Right atrium auricular region (tissue), 2 donors: ENCODE data around the gene CLEC4E. TPM values are rescaled to one million over a fixed set of nuclear protein-coding genes. Genes with fewer than 3 reads are reported as not detected.
"Not testable (repeated sequence)": the region's sequence is repeated elsewhere in the genome, so short reads cannot be mapped to it uniquely, and the experiment has no call there.

Experiments
- DNase-seq: peaks from one replicate; pipeline ENCODE4 v3.0.0-alpha.2; 2019; ENCODE audit warnings: low spot score
- H3K27ac ChIP-seq, 2 donors: fragments of 200-600 bp; sonication (generic); 1 replicate in 1 of 2; 2 replicates in 1 of 2; pipeline ENCODE4 v1.5.1; 2016 to 2019
- H3K27me3 ChIP-seq, 2 donors: fragments of 200-600 bp; sonication (generic); one replicate each; pipeline versions ENCODE4 v1.5.1 to v1.6.0; 2017 to 2019
- H3K36me3 ChIP-seq: fragments of 200-600 bp; sonication (generic); one replicate; pipeline ENCODE4 v1.5.1; 2016
- H3K4me1 ChIP-seq, 2 donors: fragments of 200-600 bp; sonication (generic); one replicate each; pipeline versions ENCODE4 v1.5.1 to v1.6.0; 2017 to 2019
- H3K4me3 ChIP-seq, 2 donors: fragments of 200-600 bp; sonication (generic); 1 replicate in 1 of 2; 2 replicates in 1 of 2; pipeline ENCODE4 v1.5.1; 2017 to 2019; ENCODE audit warnings: mild to moderate bottlenecking in 1 of 2, moderate library complexity in 1 of 2
- H3K9me3 ChIP-seq, 2 donors: fragments of 200-600 bp; sonication (generic); one replicate each; pipeline ENCODE4 v1.5.1; 2019
- CTCF ChIP-seq, 2 donors: fragments of 200-600 bp; sonication (generic); IDR thresholded peaks; one replicate each; pipeline ENCODE4 v1.5.1; 2019; ENCODE audit warnings: antibody characterized with exemption in 2 of 2
- total RNA-seq, 2 donors: library from RNA; depleted of rRNA; stranded (reverse); fragments of >200 nt; gene quantifications; one replicate each; pipeline ENCODE4 v1.1.0, GENCODE V29; 2016

CLEC4E gene
- total RNA-seq, 2 donors from 2014 or later: 3.2 TPM; not detected in 1

- H3K27ac ChIP-seq: no peak overlapping the region
- DNase-seq: no peak
- no peak overlapping the region for H3K4me3 ChIP-seq
- no peaks in the 10 kb centered on the region for H3K4me1 ChIP-seq
- no peaks in the 10 kb centered on the region for H3K9me3 ChIP-seq
- TF ChIP-seq CTCF (IDR thresholded peaks at IDR 0.05): no peak
- no peaks in the 10 kb centered on the region for H3K27me3 ChIP-seq
- H3K36me3 ChIP-seq: no peaks in the 10 kb centered on the region
Measured at GRCh38 chr12:8548192-8548591, 7.5 kb upstream of the CLEC4E start.

GRCh38 chr12:8547645-8548044, 6.9 kb upstream of the CLEC4E start:
- no peaks in the 10 kb centered on the region for H3K27me3 ChIP-seq
- DNase-seq: no peak
- H3K36me3 ChIP-seq: no peaks in the 10 kb centered on the region
- no peak overlapping the region for H3K27ac ChIP-seq
- H3K4me3 ChIP-seq: no peak overlapping the region
- no peaks in the 10 kb centered on the region for H3K4me1 ChIP-seq
- TF ChIP-seq CTCF (IDR thresholded peaks at IDR 0.05): no peak
- no peaks in the 10 kb centered on the region for H3K9me3 ChIP-seq

- Histone ChIP-seq H3K27me3 (no peaks in the 10 kb centered on the region), H3K27ac (no peak overlapping the region), H3K4me1 (no peaks in the 10 kb centered on the region), H3K4me3 (no peak overlapping the region), H3K9me3 (no peaks in the 10 kb centered on the region), H3K36me3 (no peaks in the 10 kb centered on the region)
- TF ChIP-seq CTCF (IDR thresholded peaks at IDR 0.05): no peak
- no peak for DNase-seq
Measured at GRCh38 chr12:8546591-8546990, 5.9 kb upstream of the CLEC4E start.

- DNase-seq: peak; percentile 64
- Histone ChIP-seq H3K27me3 (no peaks in the 10 kb centered on the region), H3K27ac (no peak overlapping the region), H3K4me1 (no peaks in the 10 kb centered on the region), H3K4me3 (no peak overlapping the region), H3K9me3 (no peaks in the 10 kb centered on the region), H3K36me3 (no peaks in the 10 kb centered on the region)
- TF ChIP-seq CTCF (IDR thresholded peaks at IDR 0.05): peak; percentile 86 to 96
Measured at GRCh38 chr12:8544295-8544694, 3.6 kb upstream of the CLEC4E start.

GRCh38 chr12:8541562-8541961, 857 bp upstream of the CLEC4E start:
- no peaks in the 10 kb centered on the region for H3K36me3 ChIP-seq
- no peak for TF ChIP-seq CTCF (IDR thresholded peaks at IDR 0.05)
- no peaks in the 10 kb centered on the region for H3K9me3 ChIP-seq
- H3K27me3 ChIP-seq: no peaks in the 10 kb centered on the region
- H3K4me3 ChIP-seq: no peak overlapping the region
- H3K4me1 ChIP-seq: no peaks in the 10 kb centered on the region
- no peak for DNase-seq
- no peak overlapping the region for H3K27ac ChIP-seq

- DNase-seq, H3K9me3 ChIP-seq, H3K36me3 ChIP-seq, H3K4me1 ChIP-seq, H3K27ac ChIP-seq, H3K4me3 ChIP-seq, H3K27me3 ChIP-seq: not testable (repeated sequence)
Measured at GRCh38 chr12:8537820-8538219, 2.9 kb downstream of the CLEC4E start.
